ENCODE results near the gene PINK1.
A peak's percentile ranks its signal among the peaks of the same experiment; 100 is the strongest.

PINK1 gene

GRCh38 chr1:20610970-20611369 is 22.3 kb upstream of the PINK1 start:
- DNase-seq (ENCODE audit: low spot score): no peak

GRCh38 chr1:20611652-20612051 is 21.6 kb upstream of the PINK1 start:
- no peak for DNase-seq (ENCODE audit: low spot score)

GRCh38 chr1:20612221-20612746 is 21.0 kb upstream of the PINK1 start:
- DNase-seq (ENCODE audit: low spot score): no peak

DNA sequence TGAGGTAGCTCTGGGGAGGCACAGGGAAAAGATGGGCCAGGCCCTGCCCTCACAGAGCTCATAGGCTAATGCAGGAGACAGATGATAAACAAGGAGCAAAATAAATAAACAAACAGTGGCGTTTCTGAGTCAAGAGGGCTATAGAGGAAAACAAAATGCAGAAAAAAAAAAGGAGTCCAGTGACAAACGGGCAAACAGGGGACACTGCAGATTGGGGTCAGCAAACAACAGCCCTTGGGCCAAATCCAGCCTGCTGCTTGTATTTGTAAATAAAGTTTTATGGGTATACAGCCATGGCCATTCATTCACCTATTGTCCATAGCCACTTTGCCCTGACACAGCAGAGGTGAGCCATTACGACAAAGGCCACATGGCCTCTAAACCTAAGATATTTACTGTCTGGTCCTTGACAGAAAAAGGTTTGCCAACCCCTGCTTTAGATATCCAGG is 19.1 kb upstream of the PINK1 start:
- DNase-seq (ENCODE audit: low spot score): no peak

GRCh38 chr1:20615946-20616846 is 17.1 kb upstream of the PINK1 start:
- no peak for DNase-seq (ENCODE audit: low spot score)

- no peak for DNase-seq (ENCODE audit: low spot score)
Measured at GRCh38 chr1:20616847-20617487, 16.3 kb upstream of the PINK1 start.

DNA sequence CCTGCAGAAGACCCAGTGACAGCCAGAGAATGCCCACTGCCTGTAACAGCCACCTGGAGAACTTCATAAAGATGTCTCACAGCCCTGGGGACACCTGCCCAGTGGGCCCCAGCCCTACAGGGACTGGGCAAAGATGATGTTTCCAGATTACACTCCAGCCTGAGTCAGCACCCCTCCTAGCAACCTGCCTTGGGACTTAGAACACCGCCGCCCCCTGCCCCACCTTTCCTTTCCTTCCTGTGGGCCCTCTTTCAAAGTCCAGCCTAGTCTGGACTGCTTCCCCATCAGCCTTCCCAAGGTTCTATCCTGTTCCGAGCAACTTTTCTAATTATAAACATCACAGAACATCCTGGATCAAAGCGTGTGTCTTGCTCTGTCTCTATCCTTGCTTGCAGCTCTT is 14.7 kb upstream of the PINK1 start:
- DNase-seq (ENCODE audit: low spot score): no peak

DNA sequence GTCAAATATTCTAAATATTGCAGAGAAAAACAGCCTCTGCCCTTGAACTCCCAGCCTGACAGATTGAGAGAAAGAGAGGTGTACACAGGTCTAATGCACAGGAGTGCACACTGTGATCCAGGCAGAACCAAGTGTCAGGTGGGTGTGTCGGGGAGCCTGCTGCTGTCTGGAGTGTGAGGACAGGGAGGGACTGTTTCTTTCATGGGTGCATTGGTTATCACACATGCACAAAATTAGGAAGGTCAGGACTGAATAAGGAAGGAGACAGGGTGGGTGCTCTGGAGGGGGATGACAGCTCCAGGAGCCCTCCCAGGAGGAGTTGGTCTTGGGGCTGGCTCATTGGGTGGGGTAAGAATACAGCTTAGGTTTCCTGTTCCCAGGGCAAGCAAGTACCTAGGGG is 13.3 kb upstream of the PINK1 start:
- no peak for DNase-seq (ENCODE audit: low spot score)

DNA sequence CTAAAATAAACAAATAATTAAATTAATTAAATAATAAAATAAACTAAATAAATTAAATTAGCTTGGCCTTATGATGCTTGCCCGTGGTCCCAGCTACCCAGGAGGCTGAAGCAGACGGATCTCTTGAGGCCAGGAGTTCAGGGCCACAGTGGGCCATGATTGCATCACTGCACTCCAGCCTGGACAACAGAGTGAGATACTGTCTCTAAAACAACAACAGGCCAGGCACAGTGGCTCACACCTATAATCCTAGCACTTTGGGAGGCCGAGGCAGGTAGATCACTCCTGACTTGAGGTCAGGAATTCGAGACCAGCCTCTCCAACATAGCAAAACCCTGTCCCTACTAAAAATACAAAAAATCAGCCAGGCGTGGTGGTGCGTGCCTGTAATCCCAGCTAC is 12.2 kb upstream of the PINK1 start:
- DNase-seq (ENCODE audit: low spot score): no peak

GRCh38 chr1:20624709-20625108 is 8.5 kb upstream of the PINK1 start:
- no peak for DNase-seq (ENCODE audit: low spot score)

DNA sequence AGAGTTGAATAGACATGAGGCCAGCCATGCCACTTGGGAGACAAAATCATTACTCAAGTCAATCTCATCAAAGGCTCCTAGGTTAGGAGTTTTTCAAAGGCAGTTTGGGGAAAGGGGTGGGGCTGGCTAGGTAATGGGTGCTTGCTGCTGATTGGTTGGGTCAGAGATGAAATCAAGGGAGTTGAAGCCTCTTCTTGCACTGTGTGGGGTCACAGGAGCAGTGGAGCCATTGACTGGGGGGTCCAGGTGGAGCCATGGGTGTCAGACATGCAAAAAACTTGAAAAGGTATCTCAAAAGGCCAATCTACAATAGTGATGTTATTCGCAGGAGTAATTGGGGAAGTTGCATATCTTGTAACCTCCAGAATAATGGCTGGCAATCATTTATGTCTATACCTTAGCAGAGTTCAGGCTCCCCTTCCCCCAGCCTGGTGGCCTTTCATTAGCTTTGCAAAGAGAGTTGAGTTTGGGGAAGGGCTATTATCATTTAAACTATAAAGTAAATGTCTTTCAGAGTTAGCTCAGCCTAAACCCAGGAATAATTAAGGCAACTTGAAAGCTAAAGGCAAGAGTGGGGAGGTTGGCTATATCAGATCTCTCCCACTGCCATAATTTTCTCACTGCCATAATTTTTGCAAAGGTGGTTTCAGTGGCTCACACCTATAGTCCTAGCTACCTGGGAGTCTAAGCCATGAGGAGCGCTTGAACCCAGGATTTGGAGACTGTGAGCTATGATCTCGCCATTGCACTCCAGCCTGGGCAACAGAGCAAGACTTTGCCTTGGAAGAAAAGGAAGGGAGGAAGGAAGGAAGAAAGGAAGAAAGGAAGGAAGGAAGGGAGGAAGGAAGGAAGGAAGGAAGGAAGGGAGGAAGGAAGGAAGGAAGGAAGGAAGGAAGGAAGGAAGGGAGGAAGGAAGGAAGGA is 7.8 kb upstream of the PINK1 start:
- no peak for DNase-seq (ENCODE audit: low spot score)

GRCh38 chr1:20626098-20626427 is 7.2 kb upstream of the PINK1 start:
- DNase-seq (ENCODE audit: low spot score): no peak

DNA sequence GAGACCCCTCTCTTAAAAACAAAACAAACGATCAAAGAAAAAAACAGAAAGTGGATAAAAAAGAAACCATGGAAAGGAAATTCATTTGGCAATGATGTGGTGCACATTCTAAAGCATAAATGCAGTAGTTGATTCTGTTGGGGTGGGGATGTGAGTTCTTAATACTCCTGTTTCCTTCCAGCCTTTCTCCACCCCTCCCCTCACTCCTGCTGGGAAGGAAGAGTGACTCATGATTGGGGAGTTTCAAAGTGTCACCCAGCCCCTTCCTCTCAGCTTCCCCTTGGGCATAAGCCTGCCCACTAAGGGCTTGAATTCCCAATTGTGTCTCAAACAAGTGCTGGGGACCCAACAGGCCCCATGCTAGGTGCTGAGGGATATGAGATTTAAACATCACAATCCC is 6.7 kb upstream of the PINK1 start:
- no peak for DNase-seq (ENCODE audit: low spot score)

GRCh38 chr1:20630729-20631128 is 2.5 kb upstream of the PINK1 start:
- no peak for DNase-seq (ENCODE audit: low spot score)

DNA sequence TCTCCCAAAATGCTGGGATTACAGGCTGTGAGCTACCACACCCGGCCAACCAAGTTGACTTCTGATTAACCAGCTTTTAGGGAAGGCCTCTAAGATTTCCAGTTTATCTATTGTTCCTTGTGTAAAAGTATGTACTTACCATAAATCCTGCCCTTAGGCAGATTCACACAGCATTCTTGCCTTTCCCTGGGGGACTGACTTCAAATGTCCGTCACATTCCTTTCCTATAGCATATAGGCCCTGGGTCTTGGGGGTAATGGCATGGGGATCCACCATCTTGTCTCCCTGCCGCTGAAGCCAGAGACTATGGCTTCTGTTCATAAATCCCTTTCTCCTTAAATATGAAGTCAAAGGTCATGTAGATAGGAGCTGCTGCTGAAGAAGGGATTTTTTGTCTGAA is 872 bp upstream of the PINK1 start:
- no peak for DNase-seq (ENCODE audit: low spot score)

- no peak for DNase-seq (ENCODE audit: low spot score)
Measured at GRCh38 chr1:20634065-20634593, 871 bp downstream of the PINK1 start.

- no peak for DNase-seq (ENCODE audit: low spot score)
Measured at GRCh38 chr1:20634594-20635084, 1.4 kb downstream of the PINK1 start.

DNA sequence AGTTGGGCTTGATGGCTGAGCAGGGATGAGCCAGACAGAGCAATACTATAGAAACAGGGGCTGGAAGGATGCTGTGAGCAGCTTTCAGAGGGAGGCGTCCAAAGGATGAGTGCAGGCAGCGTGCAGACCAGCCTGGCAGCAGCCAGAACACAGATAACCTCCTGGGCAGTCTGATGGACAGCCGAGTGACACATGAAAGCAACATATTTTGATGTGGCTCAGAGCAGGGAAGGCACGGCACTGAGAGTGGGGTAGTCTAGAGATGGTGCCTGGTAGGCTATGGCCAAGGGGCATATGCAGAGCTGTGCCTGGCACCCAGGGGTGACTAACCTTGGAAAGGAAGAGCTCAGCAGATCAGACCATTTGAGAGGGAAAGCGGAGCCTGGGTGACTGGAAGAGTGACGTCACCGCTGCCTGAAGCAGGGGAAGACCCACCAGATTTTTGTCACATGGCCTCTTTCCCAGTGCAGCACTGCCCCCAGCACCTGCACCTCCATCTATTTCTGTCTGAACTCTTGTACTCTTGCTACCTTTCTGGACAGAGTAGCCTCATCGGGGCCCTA is 3.6 kb downstream of the PINK1 start:
- no peak for DNase-seq (ENCODE audit: low spot score)

DNA sequence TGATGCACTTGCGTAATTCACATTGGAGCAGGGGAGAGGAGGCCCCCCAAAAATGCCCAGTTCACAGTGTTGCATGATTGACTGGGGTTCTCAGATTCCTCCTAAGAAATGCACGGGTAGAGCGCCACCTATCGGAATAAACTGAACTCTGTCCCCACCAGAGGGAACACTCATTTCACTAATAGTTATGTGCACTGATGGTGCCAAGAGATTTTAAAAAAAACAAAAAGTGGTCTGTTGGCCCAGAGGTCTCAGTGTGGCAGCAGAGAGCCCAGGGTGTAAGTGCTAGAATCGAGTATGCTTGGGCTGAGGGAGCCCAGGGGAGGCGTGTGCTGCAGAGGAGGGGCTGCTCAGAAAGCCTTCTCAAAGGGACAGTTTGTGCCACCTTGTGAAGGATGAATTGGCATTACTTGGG is 6.9 kb downstream of the PINK1 start:
- peak; percentile 33 for DNase-seq (ENCODE audit: low spot score)

GRCh38 chr1:20641975-20642374 is 8.7 kb downstream of the PINK1 start:
- DNase-seq (ENCODE audit: low spot score): no peak

DNA sequence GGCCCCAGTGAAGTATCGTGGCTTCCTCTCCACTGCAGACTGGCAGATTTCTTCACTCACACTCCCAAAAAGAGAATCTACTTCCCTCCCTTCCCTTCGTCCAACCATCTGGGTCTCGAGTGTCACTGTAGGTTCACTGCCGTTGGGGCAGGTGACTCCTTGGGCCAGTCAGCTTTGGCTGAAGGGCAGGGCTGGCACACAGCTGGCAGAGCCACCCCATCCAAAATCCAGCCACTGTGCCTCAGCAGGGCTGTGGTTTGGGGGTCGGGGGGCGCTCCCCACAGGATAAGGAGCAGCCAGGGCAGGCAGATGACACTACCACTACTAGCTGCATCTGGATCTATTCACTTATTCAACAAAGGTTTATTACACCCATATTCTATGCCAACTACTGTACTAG is 9.8 kb downstream of the PINK1 start:
- no peak for DNase-seq (ENCODE audit: low spot score)

All from SK-N-DZ (cell line).